GM12891 (cell line): Measurements from ENCODE around the gene MMS19.

Experiments
- PAX5 ChIP-seq: IDR thresholded peaks from 2 replicates; pipeline ENCODE4 v1.6.1; 2011; ENCODE audit warnings: low read length, moderate library complexity, mild to moderate bottlenecking; ENCODE audit not compliant: insufficient read depth, severe bottlenecking
- POLR2A ChIP-seq: IDR thresholded peaks from 2 replicates; pipeline ENCODE4 v1.6.1; 2011; ENCODE audit warnings: low read depth, low read length, control low read depth
- POLR2AphosphoS5 ChIP-seq: IDR thresholded peaks from 2 replicates; pipeline ENCODE4 v1.6.1; 2011; ENCODE audit warnings: low read depth, low read length, control low read depth
- POU2F2 ChIP-seq: IDR thresholded peaks from 2 replicates; pipeline ENCODE4 v1.6.1; 2011; ENCODE audit warnings: low read depth, mild to moderate bottlenecking, control low read depth, low read length, moderate library complexity
- SPI1 ChIP-seq: IDR thresholded peaks from 2 replicates; pipeline ENCODE4 v1.6.1; 2011; ENCODE audit warnings: low read depth, low read length, control low read depth
- TAF1 ChIP-seq: IDR thresholded peaks from 2 replicates; pipeline ENCODE4 v1.6.1; 2011; ENCODE audit warnings: low read depth, low read length, control low read depth

DNA sequence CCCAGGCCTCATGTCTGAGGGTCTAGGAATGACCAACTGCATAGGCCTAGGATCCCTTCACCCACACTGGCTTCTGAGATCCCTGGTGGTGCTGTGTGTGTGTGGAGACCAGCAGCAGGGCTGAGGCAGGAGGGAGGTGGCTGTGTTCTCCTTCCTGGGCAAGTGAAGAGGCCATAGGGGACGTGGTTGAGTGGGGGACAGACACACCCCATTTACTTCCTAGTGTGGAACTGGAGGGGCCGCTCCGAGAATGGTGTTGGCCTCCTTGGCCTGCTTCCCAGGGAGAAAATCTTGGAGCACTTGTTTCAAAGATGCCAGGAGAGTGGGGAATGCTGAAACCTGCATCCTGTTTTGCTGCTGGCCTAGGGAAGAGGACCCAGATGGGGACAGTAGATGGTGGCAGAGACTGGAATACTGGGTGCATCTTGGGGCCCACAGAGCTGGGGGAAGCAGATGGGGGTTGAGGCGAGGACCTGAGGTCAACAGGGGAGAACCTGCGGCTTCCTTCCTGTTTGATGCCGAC is 19.6 kb upstream of the MMS19 start:
- TF ChIP-seq POLR2AphosphoS5 (no peak), POLR2A (no peak), TAF1 (no peak), POU2F2 (no peak), SPI1 (no peak), PAX5 (no peak)
